Endothelial cell of umbilical vein (primary cell): ENCODE results near the gene MRPL2. TPM values are rescaled to one million over a fixed set of nuclear protein-coding genes. Genes with fewer than 3 reads are reported as not detected.

ENCODE experiments used
- BruUV-seq: library from RNA; stranded (reverse); fragments of 400-500 nt; replicated peaks from 2 replicates; lab custom pipeline; 2021; lab: Mats Ljungman, UMichigan
- CTCF ChIA-PET: fragments of 300-600, 350-600 bp; sonication (Branson Sonifier 250); formaldehyde crosslinking; loops from one replicate; lab custom pipeline; 2021; ENCODE audit warnings: antibody characterized with exemption, inconsistent platforms; lab: Charles Lee
- POLR2A ChIA-PET: fragments of 300-600, 350-600 bp; sonication (Branson Sonifier 250); formaldehyde crosslinking; loops from one replicate; lab custom pipeline; 2021; ENCODE audit warnings: antibody characterized with exemption, inconsistent platforms; lab: Charles Lee
- DNase-seq: peaks from one replicate; pipeline ENCODE4 v3.0.0-alpha.2; 2011; ENCODE audit warnings: low read depth, low spot score
- FAIRE-seq: peaks from 2 replicates; lab custom pipeline; 2011; peaks lifted over from hg19 to GRCh38; lab: Jason Lieb, UNC
- H2AFZ ChIP-seq: 2 replicates; pipeline ENCODE4 v1.6.0; 2012; ENCODE audit warnings: low read depth, low read length, control low read depth, inconsistent platforms
- H3K27ac ChIP-seq: 2 replicates; pipeline ENCODE4 v1.5.1; 2011; ENCODE audit warnings: low read depth, mild to moderate bottlenecking, control low read depth, low read length, moderate library complexity; ENCODE audit not compliant: insufficient read depth
- H3K27me3 ChIP-seq, 2 experiments: 2 replicates each; pipeline versions ENCODE4 v1.6.0 to v1.6.1; 2011; ENCODE audit warnings: low read length in 2 of 2, mixed read lengths in 1 of 2; ENCODE audit not compliant: control insufficient read depth in 2 of 2, insufficient read depth in 2 of 2
- H3K36me3 ChIP-seq, 2 experiments: 2 replicates in 1 of 2; 3 replicates in 1 of 2; pipeline ENCODE4 v1.5.1; 2011; ENCODE audit warnings: low read length in 2 of 2, mild to moderate bottlenecking in 1 of 2, moderate library complexity in 1 of 2; ENCODE audit not compliant: control insufficient read depth in 2 of 2, insufficient read depth in 2 of 2; ENCODE audit errors: extremely low read depth in 1 of 2
- H3K4me1 ChIP-seq: 3 replicates; pipeline ENCODE4 v1.5.1; 2011; ENCODE audit warnings: mild to moderate bottlenecking, low read length; ENCODE audit not compliant: control insufficient read depth, insufficient read depth; ENCODE audit errors: extremely low read depth
- H3K4me2 ChIP-seq: 2 replicates; pipeline ENCODE4 v1.6.1; 2011; ENCODE audit warnings: low read length, control low read depth, mixed read lengths; ENCODE audit not compliant: insufficient read depth
- H3K4me3 ChIP-seq, 3 experiments: fragments of 200-600 bp in 1 of 3; sonication (generic), shearing (Covaris generic) in 1 of 3; replicated peaks in 1 of 3; 2 replicates each; pipeline ENCODE4 v1.5.1; 2011 to 2016; ENCODE audit warnings: control low read depth in 3 of 3, low read length in 3 of 3, mild to moderate bottlenecking in 2 of 3, inconsistent platforms in 1 of 3, low read depth in 1 of 3, moderate library complexity in 1 of 3; ENCODE audit not compliant: insufficient read depth in 1 of 3
- H3K79me2 ChIP-seq: 2 replicates; pipeline ENCODE4 v1.6.0; 2012; ENCODE audit warnings: low read length, inconsistent platforms; ENCODE audit not compliant: control insufficient read depth, insufficient read depth
- H3K9ac ChIP-seq: replicated peaks from 2 replicates; pipeline ENCODE3; 2011; ENCODE audit warnings: low read length, control low read depth; ENCODE audit not compliant: insufficient read depth; ENCODE audit errors: extremely low read depth
- H3K9me1 ChIP-seq: replicated peaks from 3 replicates; pipeline ENCODE4 v1.6.0; 2011; ENCODE audit warnings: mild to moderate bottlenecking, low read length; ENCODE audit not compliant: control insufficient read depth, insufficient read depth; ENCODE audit errors: extremely low read depth
- H3K9me3 ChIP-seq: replicated peaks from 2 replicates; pipeline ENCODE4 v1.5.1; 2012; ENCODE audit warnings: low read length, inconsistent platforms; ENCODE audit not compliant: control insufficient read depth, insufficient read depth
- H4K20me1 ChIP-seq: replicated peaks from 2 replicates; pipeline ENCODE3; 2011; ENCODE audit warnings: mild to moderate bottlenecking, low read length; ENCODE audit not compliant: control insufficient read depth, insufficient read depth; ENCODE audit errors: extremely low read depth
- FOS ChIP-seq: IDR thresholded peaks from 2 replicates; pipeline ENCODE4 v1.6.1; 2011; ENCODE audit warnings: mild to moderate bottlenecking, low read length, moderate library complexity, borderline replicate concordance; ENCODE audit not compliant: insufficient read depth
- JUN ChIP-seq: IDR thresholded peaks from 2 replicates; pipeline ENCODE4 v1.6.1; 2011; ENCODE audit warnings: borderline replicate concordance, low read depth; ENCODE audit not compliant: insufficient read length, insufficient read depth
- dilution Hi-C: fragments of 300-500 bp; cut with MboI; formaldehyde crosslinking; loops from one replicate; pipeline ENCODE4 v1.15.0; 2019; ENCODE audit warnings: low sequenced_read_pairs; ENCODE audit not compliant: extremely low pct_ligation_motif_present
- intact Hi-C: fragments of 100-400 bp; cut with micrococcal nuclease; formaldehyde crosslinking; loops from one replicate; pipeline ENCODE4 v1.10.0; 2022
- polyA plus RNA-seq, 4 experiments: library from polyadenylated mRNA; depleted of rRNA in 3 of 4; stranded (reverse) in 3 of 4; unstranded in 1 of 4; fragments of >200 nt; gene quantifications; 2 replicates each; pipeline versions ENCODE4 v1.2.1 to v1.2.3, GENCODE V29; 2011 to 2012; ENCODE audit warnings: missing spikeins in 1 of 4
- total RNA-seq: library from RNA; stranded (reverse); gene quantifications from 2 replicates; pipeline ENCODE4 v1.2.3, GENCODE V29; 2021
- TF ChIP-seq, protein P1 (sequence below), 2 donors: IDR thresholded peaks; 1 replicate in 1 of 2; 2 replicates in 1 of 2; pipeline ENCODE4 v1.5.1; 2011; ENCODE audit warnings: low read length in 2 of 2, mild to moderate bottlenecking in 2 of 2, moderate library complexity in 2 of 2, control low read depth in 1 of 2, inconsistent platforms in 1 of 2, low read depth in 1 of 2; ENCODE audit not compliant: insufficient read depth in 1 of 2; ENCODE audit errors: extremely low read depth in 1 of 2

MRPL2 gene
- total and polyA plus RNA-seq, 2 donors (not counting 3 experiments of a cell fraction or from before 2014, with no cell fraction given), result 37.6 to 63.6 TPM

DNA sequence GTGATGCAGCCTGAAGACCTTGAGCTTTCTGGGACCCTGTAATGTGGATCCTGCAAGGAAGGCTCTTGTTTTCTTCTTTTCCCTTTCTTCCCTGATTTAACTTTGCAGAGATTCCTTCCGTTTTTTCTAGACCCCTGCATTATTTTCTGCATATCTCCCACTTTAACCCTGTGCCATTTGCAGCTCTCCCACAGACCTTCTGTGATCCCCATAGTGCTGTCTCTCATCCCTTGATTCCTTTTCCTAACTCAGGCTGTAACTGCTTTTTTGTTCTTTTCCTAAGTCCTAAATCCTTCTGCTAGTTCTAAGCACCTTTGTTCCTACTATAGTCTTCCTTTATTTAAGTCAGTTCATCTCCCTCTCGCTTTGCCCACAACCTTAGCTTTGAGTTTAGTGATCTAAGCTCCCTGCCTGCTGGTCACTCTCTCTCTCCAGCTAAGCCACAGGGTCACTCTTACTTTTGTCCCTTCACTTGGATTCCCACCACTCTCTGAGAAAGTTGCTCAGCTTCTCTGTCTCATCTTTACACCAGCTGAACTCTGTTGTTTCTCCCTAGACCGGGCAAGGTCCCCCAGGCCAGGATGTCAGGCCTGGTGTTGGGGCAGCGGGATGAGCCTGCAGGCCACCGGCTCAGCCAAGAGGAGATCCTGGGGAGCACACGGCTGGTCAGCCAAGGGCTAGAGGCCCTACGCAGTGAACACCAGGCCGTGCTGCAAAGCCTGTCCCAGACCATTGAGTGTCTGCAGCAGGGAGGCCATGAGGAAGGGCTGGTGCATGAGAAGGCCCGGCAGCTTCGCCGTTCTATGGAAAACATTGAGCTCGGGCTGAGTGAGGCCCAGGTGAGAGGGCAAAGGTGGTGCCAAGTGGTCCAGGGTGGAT lies 1.8 kb upstream of the MRPL2 start:
- Histone ChIP-seq H3K27me3 (no peaks in the 10 kb centered on the region), H2AFZ (no peak overlapping the region), H3K27ac (no peak overlapping the region), H3K79me2 (peaks cover 12% of the 10 kb centered on the region), H3K4me1 (peaks cover 15% of the 10 kb centered on the region), H3K9ac (no peak overlapping the region), H3K4me3 (no peak overlapping the region), H3K36me3 (peaks cover 0 to 4% of the 10 kb centered on the region in 2 experiments), H3K9me1 (no peaks in the 10 kb centered on the region), H4K20me1 (no peaks in the 10 kb centered on the region), H3K4me2 (no peak overlapping the region), H3K9me3 (no peaks in the 10 kb centered on the region)
- intact Hi-C loops, result no loop called here
- ChIA-PET POLR2A (no interaction called here), CTCF (interaction anchor here (1.0 to 1.8 kb wide), 3 partner anchors 69 to 109 kb away, joined by 3 to 7 read pairs (median 4); no protein-coding TSS in a partner anchor)
- no peak for DNase-seq
- BruUV-seq, result no TSS peak
- FAIRE-seq, result no peak
- TF ChIP-seq JUN (no peak), FOS (no peak)
- TF ChIP-seq, protein P1, sequence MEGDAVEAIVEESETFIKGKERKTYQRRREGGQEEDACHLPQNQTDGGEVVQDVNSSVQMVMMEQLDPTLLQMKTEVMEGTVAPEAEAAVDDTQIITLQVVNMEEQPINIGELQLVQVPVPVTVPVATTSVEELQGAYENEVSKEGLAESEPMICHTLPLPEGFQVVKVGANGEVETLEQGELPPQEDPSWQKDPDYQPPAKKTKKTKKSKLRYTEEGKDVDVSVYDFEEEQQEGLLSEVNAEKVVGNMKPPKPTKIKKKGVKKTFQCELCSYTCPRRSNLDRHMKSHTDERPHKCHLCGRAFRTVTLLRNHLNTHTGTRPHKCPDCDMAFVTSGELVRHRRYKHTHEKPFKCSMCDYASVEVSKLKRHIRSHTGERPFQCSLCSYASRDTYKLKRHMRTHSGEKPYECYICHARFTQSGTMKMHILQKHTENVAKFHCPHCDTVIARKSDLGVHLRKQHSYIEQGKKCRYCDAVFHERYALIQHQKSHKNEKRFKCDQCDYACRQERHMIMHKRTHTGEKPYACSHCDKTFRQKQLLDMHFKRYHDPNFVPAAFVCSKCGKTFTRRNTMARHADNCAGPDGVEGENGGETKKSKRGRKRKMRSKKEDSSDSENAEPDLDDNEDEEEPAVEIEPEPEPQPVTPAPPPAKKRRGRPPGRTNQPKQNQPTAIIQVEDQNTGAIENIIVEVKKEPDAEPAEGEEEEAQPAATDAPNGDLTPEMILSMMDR (IDR thresholded peaks at IDR 0.05; ENCODE audit: extremely low read depth in 1 of 2, insufficient read depth in 1 of 2, low read depth in 1 of 2, low read length in 2 of 2), result no peak
- dilution Hi-C loops, result no loop called here
